Measurements from ENCODE around the gene CTNNBIP1.
A peak's percentile ranks its signal among the peaks of the same experiment; 100 is the strongest.

CTNNBIP1 gene

DNA sequence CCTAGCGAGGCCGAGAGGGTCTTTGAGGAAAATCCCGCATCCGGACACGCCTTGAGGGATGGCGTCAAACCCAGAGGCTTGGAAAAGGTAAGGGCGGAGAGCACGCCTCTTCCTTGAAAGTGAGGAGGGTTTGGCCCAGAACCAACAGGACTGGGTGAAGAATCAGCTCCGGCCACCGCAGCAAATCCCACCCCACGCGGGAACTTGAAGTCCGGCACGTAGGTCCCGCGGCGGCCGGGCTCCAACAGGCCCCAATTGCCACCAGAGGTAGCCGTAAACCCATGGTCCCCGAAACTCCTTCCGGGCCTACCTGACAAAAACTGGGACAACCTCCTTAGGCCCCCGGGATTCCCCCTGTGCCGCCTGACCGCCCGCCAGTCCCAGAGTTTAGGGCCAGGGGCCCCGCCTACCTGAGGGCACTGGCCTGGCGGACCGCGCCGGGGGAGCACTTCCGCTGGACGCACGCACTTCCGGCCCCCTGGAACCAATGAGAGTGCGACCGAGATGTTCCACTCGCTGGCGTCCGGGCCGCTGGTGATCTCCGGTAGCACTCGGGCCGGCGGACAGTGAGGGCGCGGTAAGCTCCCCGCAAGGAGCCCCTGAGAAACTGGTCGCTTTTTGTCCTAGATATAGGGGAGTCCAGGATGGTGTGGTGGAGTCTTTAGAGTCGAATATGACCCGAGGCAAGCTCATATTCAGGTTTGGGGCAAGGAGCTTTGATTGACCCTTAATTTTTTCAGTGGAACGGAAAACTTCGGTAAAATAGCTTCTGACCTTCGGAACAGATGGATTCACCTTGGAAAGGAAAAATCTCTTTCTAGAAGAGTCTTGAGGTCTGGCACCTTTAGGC, 33.1 kb upstream of the CTNNBIP1 start, which contains the start of the genes LZIC and NMNAT1 (continued):
- TF ChIP-seq, protein P1, sequence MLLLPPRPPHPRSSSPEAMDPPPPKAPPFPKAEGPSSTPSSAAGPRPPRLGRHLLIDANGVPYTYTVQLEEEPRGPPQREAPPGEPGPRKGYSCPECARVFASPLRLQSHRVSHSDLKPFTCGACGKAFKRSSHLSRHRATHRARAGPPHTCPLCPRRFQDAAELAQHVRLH (tag by site-specific recombination; IDR thresholded peaks at IDR 0.05) = peak; percentile 92
- TF ChIP-seq SP3 (tag by site-specific recombination; IDR thresholded peaks at IDR 0.05) = peak; percentile 93
- TF ChIP-seq ZSCAN16 (tag by site-specific recombination; IDR thresholded peaks at IDR 0.05) = no peak
- no peak for TF ChIP-seq PRDM1 (tag by site-specific recombination; IDR thresholded peaks at IDR 0.05)
- peak; percentile 82 for TF ChIP-seq KLF1 (tag by site-specific recombination; IDR thresholded peaks at IDR 0.05)
- TF ChIP-seq ZNF202 (tag by site-specific recombination; IDR thresholded peaks at IDR 0.05; ENCODE audit: borderline replicate concordance) = no peak
- peak; percentile 60 for TF ChIP-seq ZBTB17 (tag by site-specific recombination; IDR thresholded peaks at IDR 0.05)
- peak; percentile 84 for TF ChIP-seq KLF10 (tag by site-specific recombination; IDR thresholded peaks at IDR 0.05)
- TF ChIP-seq, protein P2, sequence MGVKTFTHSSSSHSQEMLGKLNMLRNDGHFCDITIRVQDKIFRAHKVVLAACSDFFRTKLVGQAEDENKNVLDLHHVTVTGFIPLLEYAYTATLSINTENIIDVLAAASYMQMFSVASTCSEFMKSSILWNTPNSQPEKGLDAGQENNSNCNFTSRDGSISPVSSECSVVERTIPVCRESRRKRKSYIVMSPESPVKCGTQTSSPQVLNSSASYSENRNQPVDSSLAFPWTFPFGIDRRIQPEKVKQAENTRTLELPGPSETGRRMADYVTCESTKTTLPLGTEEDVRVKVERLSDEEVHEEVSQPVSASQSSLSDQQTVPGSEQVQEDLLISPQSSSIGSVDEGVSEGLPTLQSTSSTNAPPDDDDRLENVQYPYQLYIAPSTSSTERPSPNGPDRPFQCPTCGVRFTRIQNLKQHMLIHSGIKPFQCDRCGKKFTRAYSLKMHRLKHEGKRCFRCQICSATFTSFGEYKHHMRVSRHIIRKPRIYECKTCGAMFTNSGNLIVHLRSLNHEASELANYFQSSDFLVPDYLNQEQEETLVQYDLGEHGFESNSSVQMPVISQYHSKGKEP (tag by site-specific recombination; IDR thresholded peaks at IDR 0.05) = 0 out of 2 replicates have a peak, but pooled peaks have one; percentile 14
- TF ChIP-seq WT1 (tag by site-specific recombination; IDR thresholded peaks at IDR 0.05) = peak; percentile 60; the same call in 1 of the 2 replicates
- peak; percentile 87; the same call in 1 of the 2 replicates for TF ChIP-seq ZNF24 (tag by site-specific recombination; IDR thresholded peaks at IDR 0.05)
- peak; percentile 51; the same call in 1 of the 2 replicates for TF ChIP-seq ZBTB21 (tag by site-specific recombination; IDR thresholded peaks at IDR 0.05)
- peak; percentile 61; the same call in 1 of the 2 replicates for TF ChIP-seq ZSCAN23 (tag by site-specific recombination; IDR thresholded peaks at IDR 0.05)
- TF ChIP-seq ZFP3 (tag by site-specific recombination; IDR thresholded peaks at IDR 0.05; ENCODE audit: low read depth) = no peak
- TF ChIP-seq ZBTB7A (tag by site-specific recombination; IDR thresholded peaks at IDR 0.05; ENCODE audit: low read depth) = no peak; the same call in 1 of the 2 replicates
- no peak for TF ChIP-seq ZNF184 (tag by site-specific recombination; IDR thresholded peaks at IDR 0.05)
- 0 out of 2 replicates have a peak, but pooled peaks have one; percentile 11 for TF ChIP-seq ZNF366 (tag by site-specific recombination; conservative IDR thresholded peaks at IDR 0.05)
- TF ChIP-seq, protein P3, sequence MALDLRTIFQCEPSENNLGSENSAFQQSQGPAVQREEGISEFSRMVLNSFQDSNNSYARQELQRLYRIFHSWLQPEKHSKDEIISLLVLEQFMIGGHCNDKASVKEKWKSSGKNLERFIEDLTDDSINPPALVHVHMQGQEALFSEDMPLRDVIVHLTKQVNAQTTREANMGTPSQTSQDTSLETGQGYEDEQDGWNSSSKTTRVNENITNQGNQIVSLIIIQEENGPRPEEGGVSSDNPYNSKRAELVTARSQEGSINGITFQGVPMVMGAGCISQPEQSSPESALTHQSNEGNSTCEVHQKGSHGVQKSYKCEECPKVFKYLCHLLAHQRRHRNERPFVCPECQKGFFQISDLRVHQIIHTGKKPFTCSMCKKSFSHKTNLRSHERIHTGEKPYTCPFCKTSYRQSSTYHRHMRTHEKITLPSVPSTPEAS (tag by site-specific recombination; IDR thresholded peaks at IDR 0.05) = peak; percentile 68
- TF ChIP-seq SETDB1 (IDR thresholded peaks at IDR 0.05; ENCODE audit: insufficient read length, low read length) = no peak
- TF ChIP-seq ZNF660 (tag by site-specific recombination; IDR thresholded peaks at IDR 0.05) = peak; percentile 97
- no peak for TF ChIP-seq ZNF157 (tag by site-specific recombination; IDR thresholded peaks at IDR 0.05)
- TF ChIP-seq ZNF132 (tag by site-specific recombination; IDR thresholded peaks at IDR 0.05; ENCODE audit: borderline replicate concordance) = no peak
- no peak for TF ChIP-seq ZNF138 (tag by site-specific recombination; IDR thresholded peaks at IDR 0.05; ENCODE audit: borderline replicate concordance)
- no peak for TF ChIP-seq ZNF48 (tag by site-specific recombination; IDR thresholded peaks at IDR 0.05)
- no peak for TF ChIP-seq ZNF529 (tag by site-specific recombination; IDR thresholded peaks at IDR 0.05; ENCODE audit: insufficient replicate concordance)
- TF ChIP-seq FEZF1 (tag by site-specific recombination; IDR thresholded peaks at IDR 0.05) = 0 out of 2 replicates have a peak, but pooled peaks have one; percentile 34
- TF ChIP-seq, protein P4, sequence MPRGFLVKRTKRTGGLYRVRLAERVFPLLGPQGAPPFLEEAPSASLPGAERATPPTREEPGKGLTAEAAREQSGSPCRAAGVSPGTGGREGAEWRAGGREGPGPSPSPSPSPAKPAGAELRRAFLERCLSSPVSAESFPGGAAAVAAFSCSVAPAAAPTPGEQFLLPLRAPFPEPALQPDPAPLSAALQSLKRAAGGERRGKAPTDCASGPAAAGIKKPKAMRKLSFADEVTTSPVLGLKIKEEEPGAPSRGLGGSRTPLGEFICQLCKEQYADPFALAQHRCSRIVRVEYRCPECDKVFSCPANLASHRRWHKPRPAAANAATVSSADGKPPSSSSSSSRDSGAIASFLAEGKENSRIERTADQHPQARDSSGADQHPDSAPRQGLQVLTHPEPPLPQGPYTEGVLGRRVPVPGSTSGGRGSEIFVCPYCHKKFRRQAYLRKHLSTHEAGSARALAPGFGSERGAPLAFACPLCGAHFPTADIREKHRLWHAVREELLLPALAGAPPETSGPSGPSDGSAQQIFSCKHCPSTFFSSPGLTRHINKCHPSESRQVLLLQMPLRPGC (tag by site-specific recombination; IDR thresholded peaks at IDR 0.05) = peak; percentile 86
- TF ChIP-seq, protein P5, sequence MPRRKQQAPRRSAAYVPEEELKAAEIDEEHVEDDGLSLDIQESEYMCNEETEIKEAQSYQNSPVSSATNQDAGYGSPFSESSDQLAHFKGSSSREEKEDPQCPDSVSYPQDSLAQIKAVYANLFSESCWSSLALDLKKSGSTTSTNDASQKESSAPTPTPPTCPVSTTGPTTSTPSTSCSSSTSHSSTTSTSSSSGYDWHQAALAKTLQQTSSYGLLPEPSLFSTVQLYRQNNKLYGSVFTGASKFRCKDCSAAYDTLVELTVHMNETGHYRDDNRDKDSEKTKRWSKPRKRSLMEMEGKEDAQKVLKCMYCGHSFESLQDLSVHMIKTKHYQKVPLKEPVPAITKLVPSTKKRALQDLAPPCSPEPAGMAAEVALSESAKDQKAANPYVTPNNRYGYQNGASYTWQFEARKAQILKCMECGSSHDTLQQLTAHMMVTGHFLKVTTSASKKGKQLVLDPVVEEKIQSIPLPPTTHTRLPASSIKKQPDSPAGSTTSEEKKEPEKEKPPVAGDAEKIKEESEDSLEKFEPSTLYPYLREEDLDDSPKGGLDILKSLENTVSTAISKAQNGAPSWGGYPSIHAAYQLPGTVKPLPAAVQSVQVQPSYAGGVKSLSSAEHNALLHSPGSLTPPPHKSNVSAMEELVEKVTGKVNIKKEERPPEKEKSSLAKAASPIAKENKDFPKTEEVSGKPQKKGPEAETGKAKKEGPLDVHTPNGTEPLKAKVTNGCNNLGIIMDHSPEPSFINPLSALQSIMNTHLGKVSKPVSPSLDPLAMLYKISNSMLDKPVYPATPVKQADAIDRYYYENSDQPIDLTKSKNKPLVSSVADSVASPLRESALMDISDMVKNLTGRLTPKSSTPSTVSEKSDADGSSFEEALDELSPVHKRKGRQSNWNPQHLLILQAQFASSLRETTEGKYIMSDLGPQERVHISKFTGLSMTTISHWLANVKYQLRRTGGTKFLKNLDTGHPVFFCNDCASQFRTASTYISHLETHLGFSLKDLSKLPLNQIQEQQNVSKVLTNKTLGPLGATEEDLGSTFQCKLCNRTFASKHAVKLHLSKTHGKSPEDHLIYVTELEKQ (tag by site-specific recombination; IDR thresholded peaks at IDR 0.05; ENCODE audit: borderline replicate concordance) = 0 out of 2 replicates have a peak, but pooled peaks have one; percentile 8
- TF ChIP-seq ZNF311 (tag by site-specific recombination; IDR thresholded peaks at IDR 0.05; ENCODE audit: borderline replicate concordance) = no peak
- no peak for TF ChIP-seq ZNF473 (tag by site-specific recombination; IDR thresholded peaks at IDR 0.05)
- TF ChIP-seq ZNF174 (tag by site-specific recombination; IDR thresholded peaks at IDR 0.05) = no peak
- TF ChIP-seq ZNF391 (tag by site-specific recombination; IDR thresholded peaks at IDR 0.05; ENCODE audit: borderline replicate concordance, low read depth) = peak; percentile 95

Measured in HEK293 (cell line).